GM13977 (cell line): ENCODE measurements around the gene GRPEL1.

ENCODE experiments used
- DNase-seq: peaks from one replicate; pipeline ENCODE4 v3.0.0; 2012; ENCODE audit warnings: low spot score
- CTCF ChIP-seq: IDR thresholded peaks from 2 replicates; pipeline ENCODE4 v1.5.1; 2012; ENCODE audit warnings: mild to moderate bottlenecking, control low read depth; ENCODE audit not compliant: insufficient read depth; ENCODE audit errors: extremely low read depth, missing control alignments
- in situ Hi-C: fragments of 300-500 bp; cut with MboI; formaldehyde crosslinking; loops from one replicate; pipeline ENCODE4 v1.12.0; 2022; ENCODE audit warnings: low sequenced_read_pairs, low pct_unique_long_range_greater_than_20kb, mixed read lengths, inconsistent platforms; ENCODE audit not compliant: unreplicated experiment

GRPEL1 gene

GRCh38 chr4:7067452-7068278, at the start of gene GRPEL1:
GRPEL1 (minus strand) TSS chr4:7068064; CDS start chr4:7068032, 32 bp downstream.
- no peak for TF ChIP-seq CTCF
- in situ Hi-C loops, result no loop called here
- DNase-seq, result peak; percentile 98

GRCh38 chr4:7116705-7117104, 48.8 kb upstream of the GRPEL1 start:
- in situ Hi-C loops, result no loop called here
- no peak for DNase-seq
- TF ChIP-seq CTCF, result no peak

GRCh38 chr4:7115557-7116340, 47.9 kb upstream of the GRPEL1 start:
- no peak for DNase-seq
- no peak for TF ChIP-seq CTCF
- in situ Hi-C loops, result no loop called here

GRCh38 chr4:7112656-7113055, 44.8 kb upstream of the GRPEL1 start:
- TF ChIP-seq CTCF, result no peak
- DNase-seq, result no peak
- in situ Hi-C loops, result no loop called here

GRCh38 chr4:7111441-7111840, 43.6 kb upstream of the GRPEL1 start:
- in situ Hi-C loops, result no loop called here
- no peak for DNase-seq
- TF ChIP-seq CTCF, result no peak

- in situ Hi-C loops, result no loop called here
- no peak for DNase-seq
- TF ChIP-seq CTCF, result no peak
Observed at GRCh38 chr4:7110546-7110945, 42.7 kb upstream of the GRPEL1 start.
